Measurements from ENCODE around the gene ATAD3A.

The ATAD3A gene

DNA sequence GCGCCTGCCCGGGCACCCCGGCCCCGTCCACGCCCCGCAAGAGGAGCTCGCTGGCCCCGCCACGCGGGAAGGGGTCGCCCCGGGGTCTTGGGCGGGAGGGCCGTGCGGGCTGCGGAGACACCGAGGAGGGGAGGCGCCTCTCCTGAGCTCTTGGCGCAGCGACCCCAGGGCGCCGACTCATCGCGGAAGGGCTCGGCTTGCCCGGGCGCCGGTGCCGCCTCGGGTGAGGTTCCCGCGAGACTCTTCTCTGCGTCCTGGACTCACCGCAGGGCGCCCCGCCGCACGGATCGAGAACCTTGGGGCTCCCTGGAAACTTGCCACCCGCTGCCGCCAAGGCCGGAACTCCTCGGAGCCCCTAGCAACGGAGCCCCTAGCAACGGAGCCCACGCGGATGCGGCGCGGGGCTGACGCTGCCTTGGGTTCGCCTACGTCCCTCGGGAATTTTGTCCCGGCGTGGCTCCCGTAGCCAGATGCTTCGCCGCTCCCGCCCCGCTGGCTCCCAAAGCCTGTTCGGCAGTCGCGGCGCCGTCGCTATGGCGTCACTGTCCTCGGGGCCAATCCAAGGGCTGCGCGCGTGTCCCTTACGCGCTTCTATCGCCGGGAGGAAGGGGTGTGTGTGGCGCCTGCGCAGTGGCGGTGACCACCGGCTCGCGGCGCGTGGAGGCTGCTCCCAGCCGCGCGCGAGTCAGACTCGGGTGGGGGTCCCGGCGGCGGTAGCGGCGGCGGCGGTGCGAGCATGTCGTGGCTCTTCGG is at the start of gene ATAD3A:
ATAD3A (plus strand) TSS at position 630 of the 753 bp plus-strand sequence; CDS start at position 737, 107 bp downstream.
- peak within 1 kb of the TSS; percentile 95 for H3K4me3 ChIP-seq (ENCODE audit: low read depth, low read length)
- ChIA-PET CTCF (no interaction called here), POLR2A (interaction anchor here (0.9 kb wide), 1 partner anchor 137 kb away, joined by 3 read pairs; the partner anchor contains the start of gene AURKAIP1)
- H3K9me3 ChIP-seq (ENCODE audit: control insufficient read depth, insufficient read depth, low read depth, low read length): no peaks in the 10 kb centered on the region
- peaks cover 5 to 19% of the 10 kb centered on the region in 2 experiments; a peak in 2 of 3 replicates for H3K36me3 ChIP-seq (ENCODE audit: control insufficient read depth in 2 of 2, insufficient read depth in 1 of 2, low read length in 2 of 2)
- peak within 1 kb of the TSS; percentile 82 for H3K27ac ChIP-seq (ENCODE audit: extremely low read depth, low read depth, low read length)
- no peaks in the 10 kb centered on the region for H3K4me1 ChIP-seq (ENCODE audit: control insufficient read depth, insufficient read depth, low read length)
- no peak for TF ChIP-seq ZNF214 (tag by site-specific recombination; IDR thresholded peaks at IDR 0.05; ENCODE audit: borderline replicate concordance)
- TF ChIP-seq SP3 (tag by site-specific recombination; IDR thresholded peaks at IDR 0.05): peak; percentile 69
- peak; percentile 17; the same call in 1 of the 2 replicates for TF ChIP-seq BCL11B (tag by site-specific recombination; IDR thresholded peaks at IDR 0.05; ENCODE audit: low read depth)
- TF ChIP-seq ZNF16 (tag by site-specific recombination; IDR thresholded peaks at IDR 0.05; ENCODE audit: low read depth): peak; percentile 68; the same call in 1 of the 2 replicates
- TF ChIP-seq ZNF404 (tag by site-specific recombination; IDR thresholded peaks at IDR 0.05): no peak
- 0 out of 2 replicates have a peak, but pooled peaks have one; percentile 22 for TF ChIP-seq ZNF449 (tag by site-specific recombination; IDR thresholded peaks at IDR 0.05)
- TF ChIP-seq ZNF184 (tag by site-specific recombination; IDR thresholded peaks at IDR 0.05): no peak
- TF ChIP-seq, protein P1, sequence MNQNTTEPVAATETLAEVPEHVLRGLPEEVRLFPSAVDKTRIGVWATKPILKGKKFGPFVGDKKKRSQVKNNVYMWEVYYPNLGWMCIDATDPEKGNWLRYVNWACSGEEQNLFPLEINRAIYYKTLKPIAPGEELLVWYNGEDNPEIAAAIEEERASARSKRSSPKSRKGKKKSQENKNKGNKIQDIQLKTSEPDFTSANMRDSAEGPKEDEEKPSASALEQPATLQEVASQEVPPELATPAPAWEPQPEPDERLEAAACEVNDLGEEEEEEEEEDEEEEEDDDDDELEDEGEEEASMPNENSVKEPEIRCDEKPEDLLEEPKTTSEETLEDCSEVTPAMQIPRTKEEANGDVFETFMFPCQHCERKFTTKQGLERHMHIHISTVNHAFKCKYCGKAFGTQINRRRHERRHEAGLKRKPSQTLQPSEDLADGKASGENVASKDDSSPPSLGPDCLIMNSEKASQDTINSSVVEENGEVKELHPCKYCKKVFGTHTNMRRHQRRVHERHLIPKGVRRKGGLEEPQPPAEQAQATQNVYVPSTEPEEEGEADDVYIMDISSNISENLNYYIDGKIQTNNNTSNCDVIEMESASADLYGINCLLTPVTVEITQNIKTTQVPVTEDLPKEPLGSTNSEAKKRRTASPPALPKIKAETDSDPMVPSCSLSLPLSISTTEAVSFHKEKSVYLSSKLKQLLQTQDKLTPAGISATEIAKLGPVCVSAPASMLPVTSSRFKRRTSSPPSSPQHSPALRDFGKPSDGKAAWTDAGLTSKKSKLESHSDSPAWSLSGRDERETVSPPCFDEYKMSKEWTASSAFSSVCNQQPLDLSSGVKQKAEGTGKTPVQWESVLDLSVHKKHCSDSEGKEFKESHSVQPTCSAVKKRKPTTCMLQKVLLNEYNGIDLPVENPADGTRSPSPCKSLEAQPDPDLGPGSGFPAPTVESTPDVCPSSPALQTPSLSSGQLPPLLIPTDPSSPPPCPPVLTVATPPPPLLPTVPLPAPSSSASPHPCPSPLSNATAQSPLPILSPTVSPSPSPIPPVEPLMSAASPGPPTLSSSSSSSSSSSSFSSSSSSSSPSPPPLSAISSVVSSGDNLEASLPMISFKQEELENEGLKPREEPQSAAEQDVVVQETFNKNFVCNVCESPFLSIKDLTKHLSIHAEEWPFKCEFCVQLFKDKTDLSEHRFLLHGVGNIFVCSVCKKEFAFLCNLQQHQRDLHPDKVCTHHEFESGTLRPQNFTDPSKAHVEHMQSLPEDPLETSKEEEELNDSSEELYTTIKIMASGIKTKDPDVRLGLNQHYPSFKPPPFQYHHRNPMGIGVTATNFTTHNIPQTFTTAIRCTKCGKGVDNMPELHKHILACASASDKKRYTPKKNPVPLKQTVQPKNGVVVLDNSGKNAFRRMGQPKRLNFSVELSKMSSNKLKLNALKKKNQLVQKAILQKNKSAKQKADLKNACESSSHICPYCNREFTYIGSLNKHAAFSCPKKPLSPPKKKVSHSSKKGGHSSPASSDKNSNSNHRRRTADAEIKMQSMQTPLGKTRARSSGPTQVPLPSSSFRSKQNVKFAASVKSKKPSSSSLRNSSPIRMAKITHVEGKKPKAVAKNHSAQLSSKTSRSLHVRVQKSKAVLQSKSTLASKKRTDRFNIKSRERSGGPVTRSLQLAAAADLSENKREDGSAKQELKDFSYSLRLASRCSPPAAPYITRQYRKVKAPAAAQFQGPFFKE (tag by site-specific recombination; IDR thresholded peaks at IDR 0.05; ENCODE audit: borderline replicate concordance): no peak
- peak; percentile 95 for TF ChIP-seq SP7 (tag by site-specific recombination; IDR thresholded peaks at IDR 0.05)
- peak; percentile 88 for TF ChIP-seq ZBTB48 (tag by site-specific recombination; IDR thresholded peaks at IDR 0.05)
- TF ChIP-seq ZBTB10 (tag by site-specific recombination; IDR thresholded peaks at IDR 0.05): peak; percentile 90
- TF ChIP-seq ZNF596 (tag by site-specific recombination; IDR thresholded peaks at IDR 0.05): peak; percentile 8; the same call in 1 of the 2 replicates
- no peak for TF ChIP-seq ZNF707 (tag by site-specific recombination; IDR thresholded peaks at IDR 0.05)
- TF ChIP-seq ZNF704 (tag by site-specific recombination; IDR thresholded peaks at IDR 0.05): peak; percentile 68; the same call in 1 of the 2 replicates
- TF ChIP-seq ZNF416 (tag by site-specific recombination; IDR thresholded peaks at IDR 0.05): no peak
- TF ChIP-seq ZNF211 (tag by site-specific recombination; IDR thresholded peaks at IDR 0.05; ENCODE audit: low read depth): no peak
- TF ChIP-seq ZXDB (tag by site-specific recombination; IDR thresholded peaks at IDR 0.05): peak; percentile 97
- TF ChIP-seq FEZF1 (tag by site-specific recombination; IDR thresholded peaks at IDR 0.05): peak; percentile 20; the same call in 1 of the 2 replicates
- TF ChIP-seq ZNF114 (tag by site-specific recombination; IDR thresholded peaks at IDR 0.05): no peak
- TF ChIP-seq ZBTB21 (tag by site-specific recombination; IDR thresholded peaks at IDR 0.05): peak; percentile 97
- TF ChIP-seq ZNF610 (tag by site-specific recombination; IDR thresholded peaks at IDR 0.05; ENCODE audit: borderline replicate concordance): peak; percentile 94
- peak; percentile 92 for TF ChIP-seq ZNF639 (tag by site-specific recombination; IDR thresholded peaks at IDR 0.05)
- TF ChIP-seq ZNF302 (tag by site-specific recombination; IDR thresholded peaks at IDR 0.05; ENCODE audit: low read depth): no peak
